Activated CD8-positive, alpha-beta T cell treated with anti-CD3 and anti-CD28 coated beads for 36 hours (primary cell): ENCODE data around the gene MEIOB. TPM values are rescaled to one million over a fixed set of nuclear protein-coding genes. Genes with fewer than 3 reads are reported as not detected.

Experiments
- ATAC-seq: fragments of 200-7000 bp; cut with Tn5 transposase; one replicate; pipeline ENCODE4 v1.10.0; 2021; ENCODE audit warnings: mild to moderate bottlenecking, moderate library complexity
- CTCF ChIA-PET: fragments of 350-600 bp; sonication (Branson Sonifier 250); formaldehyde crosslinking; loops from one replicate; lab custom pipeline; 2021; ENCODE audit warnings: antibody characterized with exemption; lab: Charles Lee
- POLR2A ChIA-PET: fragments of 350-600 bp; sonication (Branson Sonifier 250); formaldehyde crosslinking; loops from one replicate; lab custom pipeline; 2021; ENCODE audit warnings: antibody characterized with exemption; lab: Charles Lee
- DNase-seq: peaks from one replicate; pipeline ENCODE4 v3.0.0-alpha.2; 2020
- H3K27ac Mint-ChIP-seq: one replicate; pipeline ENCODE4 v1.8.0; 2021; ENCODE audit warnings: mild to moderate bottlenecking, mixed read lengths
- H3K27me3 Mint-ChIP-seq: one replicate; pipeline ENCODE4 v1.8.0; 2021; ENCODE audit warnings: mixed read lengths
- H3K36me3 Mint-ChIP-seq: one replicate; pipeline ENCODE4 v1.8.0; 2021; ENCODE audit warnings: low read depth, mixed read lengths
- H3K4me1 Mint-ChIP-seq: one replicate; pipeline ENCODE4 v1.8.0; 2021; ENCODE audit warnings: low read depth, mixed read lengths
- H3K4me3 Mint-ChIP-seq: one replicate; pipeline ENCODE4 v1.8.0; 2021; ENCODE audit warnings: mild to moderate bottlenecking, moderate library complexity, mixed read lengths
- H3K9me3 Mint-ChIP-seq: one replicate; pipeline ENCODE4 v1.8.0; 2021; ENCODE audit warnings: mixed read lengths
- intact Hi-C: fragments of 100-400 bp; cut with micrococcal nuclease; formaldehyde crosslinking; loops from one replicate; pipeline ENCODE4 v1.10.0; 2022
- total RNA-seq, 2 experiments: library from RNA; stranded (reverse); gene quantifications; one replicate each; pipeline ENCODE4 v1.2.3, GENCODE V29; 2021
- TF ChIP-seq, protein P1 (sequence below): fragments of 200-600 bp; IDR thresholded peaks from one replicate; pipeline ENCODE4 v1.8.0; 2022; ENCODE audit warnings: antibody characterized with exemption, mild to moderate bottlenecking

The MEIOB gene
- total RNA-seq, 2 experiments from 2014 or later, result 0.34 to 0.40 TPM

DNA sequence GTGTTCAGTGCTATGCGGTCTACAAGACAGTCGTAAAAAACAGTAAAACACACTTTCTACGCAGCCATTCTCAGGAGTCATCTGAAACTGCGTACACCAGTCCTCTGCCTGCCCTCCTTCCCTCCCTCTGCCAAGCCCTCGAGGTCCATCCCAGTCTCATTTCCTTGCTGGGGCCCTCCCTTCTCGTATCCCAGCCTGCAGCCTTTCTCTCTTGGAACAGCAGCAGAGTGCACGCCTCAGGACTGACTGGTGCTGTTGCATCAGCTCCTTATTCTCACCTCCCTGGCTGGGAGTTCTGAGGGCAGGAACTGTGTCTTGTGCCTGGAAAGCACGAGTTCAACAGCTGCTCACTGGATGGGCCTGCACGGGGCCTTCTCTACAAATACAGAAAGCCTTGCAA, 32.4 kb downstream of the MEIOB start:
- ATAC-seq, result no peak
- TF ChIP-seq, protein P1, sequence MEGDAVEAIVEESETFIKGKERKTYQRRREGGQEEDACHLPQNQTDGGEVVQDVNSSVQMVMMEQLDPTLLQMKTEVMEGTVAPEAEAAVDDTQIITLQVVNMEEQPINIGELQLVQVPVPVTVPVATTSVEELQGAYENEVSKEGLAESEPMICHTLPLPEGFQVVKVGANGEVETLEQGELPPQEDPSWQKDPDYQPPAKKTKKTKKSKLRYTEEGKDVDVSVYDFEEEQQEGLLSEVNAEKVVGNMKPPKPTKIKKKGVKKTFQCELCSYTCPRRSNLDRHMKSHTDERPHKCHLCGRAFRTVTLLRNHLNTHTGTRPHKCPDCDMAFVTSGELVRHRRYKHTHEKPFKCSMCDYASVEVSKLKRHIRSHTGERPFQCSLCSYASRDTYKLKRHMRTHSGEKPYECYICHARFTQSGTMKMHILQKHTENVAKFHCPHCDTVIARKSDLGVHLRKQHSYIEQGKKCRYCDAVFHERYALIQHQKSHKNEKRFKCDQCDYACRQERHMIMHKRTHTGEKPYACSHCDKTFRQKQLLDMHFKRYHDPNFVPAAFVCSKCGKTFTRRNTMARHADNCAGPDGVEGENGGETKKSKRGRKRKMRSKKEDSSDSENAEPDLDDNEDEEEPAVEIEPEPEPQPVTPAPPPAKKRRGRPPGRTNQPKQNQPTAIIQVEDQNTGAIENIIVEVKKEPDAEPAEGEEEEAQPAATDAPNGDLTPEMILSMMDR, result no peak
- POLR2A ChIA-PET, result no interaction called here
- Mint-ChIP-seq H3K4me1 (no peaks in the 10 kb centered on the region), H3K4me3 (no peak overlapping the region), H3K27ac (no peak overlapping the region), H3K27me3 (no peaks in the 10 kb centered on the region), H3K36me3 (no peaks in the 10 kb centered on the region), H3K9me3 (no peaks in the 10 kb centered on the region)
- intact Hi-C loops, result no loop called here
- CTCF ChIA-PET, result no interaction called here
- DNase-seq, result no peak

DNA sequence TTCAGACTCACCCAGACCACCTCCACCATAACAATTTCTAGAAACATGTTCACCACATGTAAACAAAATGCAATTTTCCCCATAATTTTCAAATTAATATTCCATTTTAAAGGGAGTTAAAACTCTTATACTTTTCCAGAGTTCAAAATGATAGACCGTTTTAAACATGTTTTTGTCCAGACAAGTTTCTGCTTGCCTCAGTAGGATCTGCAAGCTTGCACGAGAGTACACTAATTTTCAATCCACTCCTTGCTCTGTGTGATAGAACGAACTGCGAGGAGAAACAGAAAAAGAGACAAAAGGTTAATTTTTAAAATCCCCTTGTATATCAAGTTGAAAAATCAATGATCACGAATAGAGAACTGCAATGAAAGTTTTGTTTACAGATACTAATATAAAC, 37.9 kb downstream of the MEIOB start:
- ChIA-PET CTCF (interaction anchor here (0.9 kb wide), 1 partner anchor 9 kb away, joined by 3 read pairs; no protein-coding TSS in a partner anchor), POLR2A (no interaction called here)
- H3K4me3 Mint-ChIP-seq, result no peak overlapping the region
- H3K36me3 Mint-ChIP-seq, result peaks cover 2% of the 10 kb centered on the region
- H3K4me1 Mint-ChIP-seq, result peaks cover 12% of the 10 kb centered on the region
- H3K27me3 Mint-ChIP-seq, result no peaks in the 10 kb centered on the region
- TF ChIP-seq, protein P1, result no peak
- DNase-seq (no peak), ATAC-seq (no peak)
- H3K9me3 Mint-ChIP-seq, result no peaks in the 10 kb centered on the region
- intact Hi-C loops, result no loop called here
- H3K27ac Mint-ChIP-seq, result no peak overlapping the region

DNA sequence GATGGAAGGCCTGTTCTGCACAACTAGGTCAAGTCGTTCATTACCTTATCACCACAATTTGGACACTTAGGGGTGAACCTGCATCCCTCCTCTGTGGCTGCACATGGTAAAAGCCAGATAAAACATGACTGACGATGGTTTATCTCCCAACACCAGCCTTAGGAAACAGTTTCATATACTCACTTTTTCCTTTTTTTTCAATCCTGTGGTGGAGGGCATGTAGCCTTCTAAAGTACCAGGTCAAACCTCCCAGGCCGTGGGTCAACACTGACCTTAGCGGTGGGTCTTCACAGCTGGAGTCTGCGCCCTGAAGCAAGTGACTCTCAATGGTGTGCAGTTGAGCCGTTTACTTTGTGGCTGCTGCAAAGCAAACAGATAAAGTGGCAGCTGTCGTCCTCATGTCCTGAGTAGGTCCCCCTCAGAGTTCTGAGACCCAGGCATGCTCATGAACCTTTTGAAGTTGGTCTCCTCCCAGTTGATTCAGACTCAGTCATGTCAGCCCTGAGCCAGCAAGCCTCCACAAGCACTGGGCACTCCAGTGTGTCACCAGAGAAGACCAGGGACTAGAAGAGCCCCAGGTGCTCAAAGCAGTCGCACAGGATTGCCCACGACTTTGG, 39.0 kb downstream of the MEIOB start:
- POLR2A ChIA-PET, result no interaction called here
- CTCF ChIA-PET, result no interaction called here
- H3K27me3 Mint-ChIP-seq, result no peaks in the 10 kb centered on the region
- no peak for DNase-seq
- ATAC-seq, result peak; percentile 20
- H3K36me3 Mint-ChIP-seq, result peaks cover 2% of the 10 kb centered on the region
- peaks cover 22% of the 10 kb centered on the region for H3K4me1 Mint-ChIP-seq
- no peak overlapping the region for H3K4me3 Mint-ChIP-seq
- H3K9me3 Mint-ChIP-seq, result no peaks in the 10 kb centered on the region
- H3K27ac Mint-ChIP-seq, result no peak overlapping the region
- TF ChIP-seq, protein P1, result no peak
- intact Hi-C loops, result no loop called here

DNA sequence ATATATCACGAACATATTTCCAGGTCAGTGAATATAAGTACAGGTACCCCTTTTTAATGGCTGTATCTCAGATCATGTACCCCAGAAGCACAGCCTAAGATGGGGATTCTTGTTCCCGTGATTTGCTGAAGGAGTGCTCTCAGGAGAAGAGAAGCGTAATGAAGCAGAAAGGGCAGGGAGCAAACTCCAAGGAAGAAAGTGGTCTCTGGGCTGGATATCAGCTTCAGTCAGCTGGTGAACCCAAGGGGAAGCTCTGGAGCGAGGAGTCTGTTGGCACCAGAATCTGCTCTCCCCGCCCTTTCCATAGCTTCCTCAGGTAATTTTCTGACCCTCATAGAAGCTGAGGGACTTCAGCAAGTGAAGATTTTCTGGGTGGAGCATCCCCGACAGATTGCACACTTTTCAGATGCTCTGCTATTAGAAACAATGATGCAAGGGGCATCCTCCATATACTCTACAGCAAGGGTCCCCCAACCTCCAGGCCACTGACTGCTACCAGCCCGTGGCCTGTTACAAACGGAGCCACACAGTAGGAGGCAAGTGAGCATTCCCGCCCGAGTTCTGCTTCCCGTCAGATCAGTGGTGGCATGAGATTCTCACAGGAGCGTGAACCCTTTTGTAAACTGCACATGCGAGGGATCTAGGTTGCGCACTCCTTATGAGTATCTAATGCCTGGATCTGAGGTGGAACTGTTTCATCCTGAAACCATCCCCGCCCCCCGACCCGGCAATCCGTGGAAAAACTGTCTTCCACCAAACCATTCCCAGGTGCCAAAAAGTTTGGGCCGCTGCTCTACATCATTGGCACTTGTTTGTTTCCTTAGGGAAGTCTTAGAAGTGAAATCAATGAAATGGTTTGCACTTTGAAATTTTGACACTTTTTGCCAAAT, 40.5 kb downstream of the MEIOB start:
- peaks cover 26% of the 10 kb centered on the region for H3K4me1 Mint-ChIP-seq
- CTCF ChIA-PET, result no interaction called here

More for the DNA sequence above, 40.5 kb downstream of the MEIOB start:
- Mint-ChIP-seq H3K27me3 (no peaks in the 10 kb centered on the region), H3K27ac (no peak overlapping the region), H3K4me3 (no peak overlapping the region), H3K9me3 (no peaks in the 10 kb centered on the region), H3K36me3 (peaks cover 4% of the 10 kb centered on the region)
- intact Hi-C loops, result no loop called here
- TF ChIP-seq, protein P1, result no peak
- no peak for ATAC-seq
- no peak for DNase-seq
- POLR2A ChIA-PET, result no interaction called here
